Measurements from ENCODE around the gene CD99.

DNA sequence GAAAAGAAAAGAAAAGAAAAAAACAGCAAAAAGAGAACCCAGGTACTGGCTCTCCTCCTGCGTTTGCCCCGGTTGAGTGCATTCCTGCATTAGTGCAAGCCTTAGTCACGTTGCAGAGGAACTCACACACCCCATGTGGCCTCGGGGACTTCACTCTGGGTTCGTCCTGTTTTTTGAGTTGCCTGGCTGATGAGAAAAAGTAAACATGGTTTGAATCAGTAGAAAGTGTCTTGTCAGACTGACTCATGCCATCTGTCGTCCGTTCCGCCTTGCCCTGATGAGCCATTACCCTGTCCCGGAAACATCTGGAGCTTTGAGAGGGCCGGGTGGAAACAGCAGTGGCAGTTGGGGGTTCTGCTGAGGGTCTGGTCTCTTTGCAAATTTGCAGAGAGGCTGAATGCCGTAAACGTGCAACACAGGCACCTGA lies 16.3 kb downstream of the CD99 start:
- TF ChIP-seq, protein P1, sequence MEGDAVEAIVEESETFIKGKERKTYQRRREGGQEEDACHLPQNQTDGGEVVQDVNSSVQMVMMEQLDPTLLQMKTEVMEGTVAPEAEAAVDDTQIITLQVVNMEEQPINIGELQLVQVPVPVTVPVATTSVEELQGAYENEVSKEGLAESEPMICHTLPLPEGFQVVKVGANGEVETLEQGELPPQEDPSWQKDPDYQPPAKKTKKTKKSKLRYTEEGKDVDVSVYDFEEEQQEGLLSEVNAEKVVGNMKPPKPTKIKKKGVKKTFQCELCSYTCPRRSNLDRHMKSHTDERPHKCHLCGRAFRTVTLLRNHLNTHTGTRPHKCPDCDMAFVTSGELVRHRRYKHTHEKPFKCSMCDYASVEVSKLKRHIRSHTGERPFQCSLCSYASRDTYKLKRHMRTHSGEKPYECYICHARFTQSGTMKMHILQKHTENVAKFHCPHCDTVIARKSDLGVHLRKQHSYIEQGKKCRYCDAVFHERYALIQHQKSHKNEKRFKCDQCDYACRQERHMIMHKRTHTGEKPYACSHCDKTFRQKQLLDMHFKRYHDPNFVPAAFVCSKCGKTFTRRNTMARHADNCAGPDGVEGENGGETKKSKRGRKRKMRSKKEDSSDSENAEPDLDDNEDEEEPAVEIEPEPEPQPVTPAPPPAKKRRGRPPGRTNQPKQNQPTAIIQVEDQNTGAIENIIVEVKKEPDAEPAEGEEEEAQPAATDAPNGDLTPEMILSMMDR (IDR thresholded peaks at IDR 0.05), result no peak
- no peak for TF ChIP-seq EP300 (IDR thresholded peaks at IDR 0.05)
- TF ChIP-seq POLR2A (IDR thresholded peaks at IDR 0.05), result no peak
